Mesothelial cell of epicardium (in vitro differentiated cells): Measurements from ENCODE around the gene CEACAM16. TPM values are rescaled to one million over a fixed set of nuclear protein-coding genes. Genes with fewer than 3 reads are reported as not detected.
A peak's percentile ranks its signal among the peaks of the same experiment; 100 is the strongest.

Experiments used
- DNase-seq, 2 experiments: peaks; one replicate each; pipeline ENCODE4 v3.0.0; 2021; ENCODE audit warnings: low spot score in 2 of 2; ENCODE audit not compliant: unreplicated experiment in 2 of 2
- H3K27ac Mint-ChIP-seq: 2 replicates; pipeline ENCODE4 v1.8.0; 2021; ENCODE audit warnings: mixed read lengths
- H3K27me3 Mint-ChIP-seq: 2 replicates; pipeline ENCODE4 v1.8.0; 2021; ENCODE audit warnings: low read depth, mixed read lengths
- H3K36me3 Mint-ChIP-seq: 2 replicates; pipeline ENCODE4 v1.8.0; 2021; ENCODE audit warnings: mixed read lengths
- H3K4me1 Mint-ChIP-seq: 2 replicates; pipeline ENCODE4 v1.8.0; 2021; ENCODE audit warnings: mixed read lengths
- H3K4me3 Mint-ChIP-seq: 2 replicates; pipeline ENCODE4 v1.8.0; 2021; ENCODE audit warnings: mild to moderate bottlenecking, moderate library complexity, mixed read lengths
- H3K9me3 Mint-ChIP-seq: 2 replicates; pipeline ENCODE4 v1.8.0; 2021; ENCODE audit warnings: mixed read lengths
- total RNA-seq: library from RNA; stranded (reverse); gene quantifications from 3 replicates; pipeline ENCODE4 v1.2.1, GENCODE V29; 2021
- TF ChIP-seq, protein P1 (sequence below): fragments of 200-600 bp; sonication (generic); IDR thresholded peaks from one replicate; pipeline ENCODE4 v1.5.0; 2021; ENCODE audit warnings: antibody characterized with exemption; ENCODE audit not compliant: unreplicated experiment

Gene CEACAM16
- total RNA-seq, 1 donor from 2014 or later, result not detected

DNA sequence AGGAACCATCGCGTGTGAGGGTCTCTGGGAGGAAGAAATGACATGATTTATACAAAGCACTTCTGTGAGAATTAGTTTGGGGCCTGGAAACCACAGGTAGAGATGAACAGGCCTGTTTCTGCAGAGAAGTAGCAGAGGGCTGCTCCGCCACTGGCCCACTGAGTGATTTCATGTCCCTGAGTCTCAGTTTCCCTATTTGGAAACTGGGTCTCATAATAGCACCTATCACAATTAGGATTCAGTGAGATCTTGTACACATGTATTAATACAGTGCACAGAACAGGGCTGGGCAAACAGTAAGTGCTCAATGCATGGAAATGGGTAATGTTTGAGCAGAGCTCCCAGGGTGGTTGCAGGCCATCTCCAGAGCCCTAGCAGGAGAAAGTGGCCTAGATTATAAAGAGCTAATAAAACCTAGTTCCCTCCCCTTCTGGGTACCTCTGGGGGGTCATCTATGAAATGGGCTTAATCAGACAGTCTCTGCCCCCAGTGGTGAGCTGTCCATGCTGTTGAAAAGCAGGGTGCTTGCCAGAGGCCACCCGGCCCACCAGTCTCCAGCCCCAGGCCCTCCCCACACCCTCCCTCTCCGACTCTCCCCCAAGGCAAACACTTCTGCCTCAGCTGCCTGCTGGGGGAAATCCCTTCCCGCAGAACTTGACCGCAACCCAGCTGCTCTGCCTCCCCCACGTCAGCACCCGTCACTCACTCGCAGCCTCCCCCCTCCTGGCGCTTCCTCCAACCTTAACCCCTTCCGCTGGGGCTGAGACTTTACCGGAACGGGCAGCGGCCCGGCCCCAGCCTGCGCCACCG, 54.1 kb downstream of the CEACAM16 start:
- peak overlapping the region; percentile 55 for H3K4me3 Mint-ChIP-seq
- DNase-seq, result peak in 1 of 2 experiments; percentile 74
- peaks cover 6% of the 10 kb centered on the region for H3K36me3 Mint-ChIP-seq
- peak overlapping the region; percentile 64 for H3K27ac Mint-ChIP-seq
- H3K4me1 Mint-ChIP-seq, result peaks cover 48% of the 10 kb centered on the region
- H3K9me3 Mint-ChIP-seq, result no peaks in the 10 kb centered on the region
- TF ChIP-seq, protein P1, sequence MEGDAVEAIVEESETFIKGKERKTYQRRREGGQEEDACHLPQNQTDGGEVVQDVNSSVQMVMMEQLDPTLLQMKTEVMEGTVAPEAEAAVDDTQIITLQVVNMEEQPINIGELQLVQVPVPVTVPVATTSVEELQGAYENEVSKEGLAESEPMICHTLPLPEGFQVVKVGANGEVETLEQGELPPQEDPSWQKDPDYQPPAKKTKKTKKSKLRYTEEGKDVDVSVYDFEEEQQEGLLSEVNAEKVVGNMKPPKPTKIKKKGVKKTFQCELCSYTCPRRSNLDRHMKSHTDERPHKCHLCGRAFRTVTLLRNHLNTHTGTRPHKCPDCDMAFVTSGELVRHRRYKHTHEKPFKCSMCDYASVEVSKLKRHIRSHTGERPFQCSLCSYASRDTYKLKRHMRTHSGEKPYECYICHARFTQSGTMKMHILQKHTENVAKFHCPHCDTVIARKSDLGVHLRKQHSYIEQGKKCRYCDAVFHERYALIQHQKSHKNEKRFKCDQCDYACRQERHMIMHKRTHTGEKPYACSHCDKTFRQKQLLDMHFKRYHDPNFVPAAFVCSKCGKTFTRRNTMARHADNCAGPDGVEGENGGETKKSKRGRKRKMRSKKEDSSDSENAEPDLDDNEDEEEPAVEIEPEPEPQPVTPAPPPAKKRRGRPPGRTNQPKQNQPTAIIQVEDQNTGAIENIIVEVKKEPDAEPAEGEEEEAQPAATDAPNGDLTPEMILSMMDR, result no peak
- H3K27me3 Mint-ChIP-seq, result peaks cover 32% of the 10 kb centered on the region

- no peak for DNase-seq
- TF ChIP-seq, protein P1, result no peak
- peaks cover 52% of the 10 kb centered on the region for H3K4me1 Mint-ChIP-seq
- H3K27me3 Mint-ChIP-seq, result peaks cover 36% of the 10 kb centered on the region
- peaks cover 6% of the 10 kb centered on the region for H3K36me3 Mint-ChIP-seq
- no peaks in the 10 kb centered on the region for H3K9me3 Mint-ChIP-seq
- H3K27ac Mint-ChIP-seq, result peak overlapping the region; percentile 34
- H3K4me3 Mint-ChIP-seq, result peak overlapping the region; percentile 62
Measured at GRCh38 chr19:44753626-44753931, 54.6 kb downstream of the CEACAM16 start.

- TF ChIP-seq, protein P1, result no peak
- Mint-ChIP-seq H3K9me3 (no peaks in the 10 kb centered on the region), H3K27ac (peak overlapping the region; percentile 59), H3K36me3 (peaks cover 6% of the 10 kb centered on the region), H3K27me3 (peaks cover 36% of the 10 kb centered on the region), H3K4me1 (peaks cover 51% of the 10 kb centered on the region), H3K4me3 (peak overlapping the region; percentile 62)
- no peak for DNase-seq
Measured at GRCh38 chr19:44753932-44754749, 55.2 kb downstream of the CEACAM16 start.

- Mint-ChIP-seq H3K4me3 (peak overlapping the region; percentile 44), H3K27ac (peak overlapping the region; percentile 59), H3K27me3 (peaks cover 36% of the 10 kb centered on the region), H3K36me3 (peaks cover 8% of the 10 kb centered on the region), H3K9me3 (no peaks in the 10 kb centered on the region), H3K4me1 (peaks cover 45% of the 10 kb centered on the region)
- TF ChIP-seq, protein P1, result no peak
- no peak for DNase-seq
Measured at GRCh38 chr19:44754750-44755080, 55.8 kb downstream of the CEACAM16 start.

DNA sequence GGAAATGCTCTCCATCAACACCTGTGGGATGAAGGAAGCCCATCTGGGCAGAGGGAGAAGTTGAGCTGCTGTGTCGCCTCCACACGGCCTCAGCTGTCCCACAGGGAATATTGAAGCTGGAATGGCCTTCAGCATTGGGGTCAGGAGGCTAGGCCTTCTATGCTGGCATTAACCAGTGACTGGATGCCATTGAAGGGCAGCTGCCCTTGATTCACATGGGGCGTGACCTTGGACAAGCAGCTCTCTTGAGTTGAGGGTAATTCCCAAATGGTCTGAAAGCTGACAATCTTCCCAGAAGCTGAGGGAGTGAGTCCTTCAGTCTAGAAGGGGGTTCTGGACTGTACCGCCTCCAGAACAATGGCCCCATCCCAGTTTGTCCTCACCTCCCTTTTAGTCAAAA, 56.3 kb downstream of the CEACAM16 start:
- no peak overlapping the region for H3K27ac Mint-ChIP-seq
- H3K4me3 Mint-ChIP-seq, result no peak overlapping the region
- DNase-seq, result no peak
- TF ChIP-seq, protein P1, result no peak
- H3K9me3 Mint-ChIP-seq, result no peaks in the 10 kb centered on the region
- H3K4me1 Mint-ChIP-seq, result peaks cover 43% of the 10 kb centered on the region
- peaks cover 11% of the 10 kb centered on the region for H3K36me3 Mint-ChIP-seq
- peaks cover 36% of the 10 kb centered on the region for H3K27me3 Mint-ChIP-seq
